Calu3 (cell line): ENCODE measurements around the gene HTR3B. TPM values are rescaled to one million over a fixed set of nuclear protein-coding genes. Genes with fewer than 3 reads are reported as not detected.

Experiments used
- Bru-seq: library from RNA; stranded (reverse); fragments of 400-500 nt; gene quantifications from one replicate; lab custom pipeline; 2021; lab: Mats Ljungman, UMichigan
- BruChase-seq, 2 experiments: library from RNA; stranded (reverse); fragments of 400-500 nt; gene quantifications; one replicate each; lab custom pipeline; 2021; lab: Mats Ljungman, UMichigan
- BruUV-seq: library from RNA; stranded (reverse); fragments of 400-500 nt; replicated peaks from 2 replicates; lab custom pipeline; 2021; lab: Mats Ljungman, UMichigan
- CTCF ChIA-PET: fragments of 300-600 bp; sonication (Branson Sonifier 250); formaldehyde crosslinking; loops from one replicate; lab custom pipeline; 2022; ENCODE audit warnings: antibody characterized with exemption; lab: Charles Lee
- DNase-seq: peaks from one replicate; pipeline ENCODE4 v3.0.0; 2022
- H3K27ac Mint-ChIP-seq: one replicate; pipeline ENCODE4 v1.8.0; 2022; ENCODE audit warnings: mixed read lengths; ENCODE audit not compliant: unreplicated experiment
- H3K27me3 Mint-ChIP-seq: one replicate; pipeline ENCODE4 v1.8.0; 2022; ENCODE audit warnings: mixed read lengths; ENCODE audit not compliant: unreplicated experiment
- H3K36me3 Mint-ChIP-seq: one replicate; pipeline ENCODE4 v1.8.0; 2022; ENCODE audit warnings: mild to moderate bottlenecking, moderate library complexity, mixed read lengths; ENCODE audit not compliant: insufficient read depth, unreplicated experiment
- H3K4me1 Mint-ChIP-seq: one replicate; pipeline ENCODE4 v1.8.0; 2022; ENCODE audit warnings: mild to moderate bottlenecking, low read depth, mixed read lengths; ENCODE audit not compliant: unreplicated experiment
- H3K4me3 Mint-ChIP-seq: one replicate; pipeline ENCODE4 v1.8.0; 2022; ENCODE audit warnings: mild to moderate bottlenecking, low read depth, moderate library complexity, mixed read lengths; ENCODE audit not compliant: unreplicated experiment
- H3K9me3 Mint-ChIP-seq: one replicate; pipeline ENCODE4 v1.8.0; 2022; ENCODE audit warnings: low read depth, mixed read lengths; ENCODE audit not compliant: unreplicated experiment
- intact Hi-C: fragments of 100-400 bp; cut with micrococcal nuclease; formaldehyde crosslinking; loops from one replicate; pipeline ENCODE4 v1.10.0; 2022; ENCODE audit not compliant: unreplicated experiment
- long read RNA-seq: library from polyadenylated mRNA; stranded (forward); transcript quantifications from one replicate; pipeline ENCODE4 v2.0.0, GENCODE V29; 2022
- total RNA-seq: library from RNA; stranded (reverse); gene quantifications from 2 replicates; pipeline ENCODE4 v1.2.3, GENCODE V29; 2022
- TF ChIP-seq, protein P1 (sequence below): fragments of 200-600 bp; IDR thresholded peaks from one replicate; pipeline ENCODE4 v1.8.0; 2022; ENCODE audit warnings: antibody characterized with exemption; ENCODE audit not compliant: unreplicated experiment

Gene HTR3B, protein sequence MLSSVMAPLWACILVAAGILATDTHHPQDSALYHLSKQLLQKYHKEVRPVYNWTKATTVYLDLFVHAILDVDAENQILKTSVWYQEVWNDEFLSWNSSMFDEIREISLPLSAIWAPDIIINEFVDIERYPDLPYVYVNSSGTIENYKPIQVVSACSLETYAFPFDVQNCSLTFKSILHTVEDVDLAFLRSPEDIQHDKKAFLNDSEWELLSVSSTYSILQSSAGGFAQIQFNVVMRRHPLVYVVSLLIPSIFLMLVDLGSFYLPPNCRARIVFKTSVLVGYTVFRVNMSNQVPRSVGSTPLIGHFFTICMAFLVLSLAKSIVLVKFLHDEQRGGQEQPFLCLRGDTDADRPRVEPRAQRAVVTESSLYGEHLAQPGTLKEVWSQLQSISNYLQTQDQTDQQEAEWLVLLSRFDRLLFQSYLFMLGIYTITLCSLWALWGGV
- total RNA-seq: not detected in 2 replicates
- not detected for Bru-seq, nascent RNA
- percentile 4 among the genes with signal in this experiment for BruChase-seq, experiment 1, labeled RNA remaining after a 6-hour chase
- BruChase-seq, experiment 2, labeled RNA remaining after a 2-hour chase: percentile 2 among the genes with signal in this experiment
- long read RNA-seq: 0 reads

DNA sequence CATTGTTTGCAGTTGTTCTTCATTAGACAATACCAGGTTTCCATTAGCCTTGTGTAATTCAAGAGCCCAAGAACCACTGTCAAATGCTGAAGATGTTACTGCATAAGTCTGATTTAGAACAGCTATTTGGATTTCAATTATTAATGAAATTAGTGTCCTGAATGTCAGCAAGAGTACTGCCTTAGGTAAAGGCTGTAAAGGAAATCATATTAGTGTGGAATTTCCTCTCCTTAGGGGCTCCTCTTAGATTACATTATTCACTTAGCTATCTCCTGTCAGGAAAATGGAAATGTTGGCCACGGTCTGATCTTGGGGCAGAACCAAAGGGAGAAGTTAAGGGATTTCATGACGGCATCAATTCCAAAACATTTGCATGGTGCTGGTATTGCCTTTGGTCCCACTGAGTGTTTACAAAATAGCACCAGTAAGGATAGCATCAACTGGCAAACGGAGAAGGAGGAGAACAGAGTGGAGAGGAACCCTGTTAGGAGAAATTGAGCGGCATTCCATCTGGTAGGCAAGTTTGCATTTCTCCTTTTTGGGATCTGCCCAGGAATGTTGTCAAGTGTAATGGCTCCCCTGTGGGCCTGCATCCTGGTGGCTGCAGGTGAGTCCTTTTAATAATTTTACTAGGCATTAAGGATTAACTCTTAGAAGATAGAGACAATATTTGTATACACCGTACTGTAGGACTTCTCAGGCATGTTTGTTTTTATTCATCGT is at the start of gene HTR3B:
Gene HTR3B (plus strand): TSS at position 418 of the 723 bp plus-strand sequence. CDS start 138 bp downstream, at position 556.
- Mint-ChIP-seq H3K36me3 (no peaks in the 10 kb centered on the region), H3K27ac (no peak within 1 kb of the TSS), H3K4me3 (no peak within 1 kb of the TSS), H3K4me1 (no peaks in the 10 kb centered on the region), H3K27me3 (peaks cover 44% of the 10 kb centered on the region), H3K9me3 (no peaks in the 10 kb centered on the region)
- no peak for DNase-seq
- TF ChIP-seq, protein P1, sequence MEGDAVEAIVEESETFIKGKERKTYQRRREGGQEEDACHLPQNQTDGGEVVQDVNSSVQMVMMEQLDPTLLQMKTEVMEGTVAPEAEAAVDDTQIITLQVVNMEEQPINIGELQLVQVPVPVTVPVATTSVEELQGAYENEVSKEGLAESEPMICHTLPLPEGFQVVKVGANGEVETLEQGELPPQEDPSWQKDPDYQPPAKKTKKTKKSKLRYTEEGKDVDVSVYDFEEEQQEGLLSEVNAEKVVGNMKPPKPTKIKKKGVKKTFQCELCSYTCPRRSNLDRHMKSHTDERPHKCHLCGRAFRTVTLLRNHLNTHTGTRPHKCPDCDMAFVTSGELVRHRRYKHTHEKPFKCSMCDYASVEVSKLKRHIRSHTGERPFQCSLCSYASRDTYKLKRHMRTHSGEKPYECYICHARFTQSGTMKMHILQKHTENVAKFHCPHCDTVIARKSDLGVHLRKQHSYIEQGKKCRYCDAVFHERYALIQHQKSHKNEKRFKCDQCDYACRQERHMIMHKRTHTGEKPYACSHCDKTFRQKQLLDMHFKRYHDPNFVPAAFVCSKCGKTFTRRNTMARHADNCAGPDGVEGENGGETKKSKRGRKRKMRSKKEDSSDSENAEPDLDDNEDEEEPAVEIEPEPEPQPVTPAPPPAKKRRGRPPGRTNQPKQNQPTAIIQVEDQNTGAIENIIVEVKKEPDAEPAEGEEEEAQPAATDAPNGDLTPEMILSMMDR: no peak
- no TSS peak for BruUV-seq
- intact Hi-C loops: loop anchor here (10.0 kb wide), 1 partner anchor 290 kb away; no protein-coding TSS in a partner anchor
- CTCF ChIA-PET: no interaction called here

DNA sequence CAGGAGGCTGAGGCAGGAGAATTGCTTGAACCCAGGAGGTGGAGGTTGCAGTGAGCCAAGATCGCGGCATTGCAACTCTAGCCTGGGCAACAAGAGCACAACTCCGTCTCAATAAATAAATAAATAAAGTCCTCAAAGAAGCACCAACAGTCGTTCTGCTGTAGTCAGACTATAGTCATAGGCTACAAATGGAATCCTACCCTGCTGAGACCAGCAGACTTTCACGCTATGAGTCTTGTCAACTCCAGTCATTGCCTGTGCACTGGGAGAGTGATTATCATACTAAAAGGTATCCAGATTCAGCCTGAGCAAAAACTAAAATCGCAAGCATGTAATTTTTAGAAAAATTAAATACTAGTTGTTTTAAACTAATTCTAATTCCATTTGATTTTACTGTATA is 48.8 kb upstream of the HTR3B start:
- Mint-ChIP-seq H3K36me3 (no peaks in the 10 kb centered on the region), H3K27me3 (no peaks in the 10 kb centered on the region), H3K4me3 (no peak overlapping the region), H3K9me3 (no peaks in the 10 kb centered on the region), H3K4me1 (no peaks in the 10 kb centered on the region), H3K27ac (no peak overlapping the region)
- CTCF ChIA-PET: no interaction called here
- no peak for DNase-seq
- TF ChIP-seq, protein P1: no peak
- BruUV-seq: no TSS peak
- intact Hi-C loops: no loop called here

DNA sequence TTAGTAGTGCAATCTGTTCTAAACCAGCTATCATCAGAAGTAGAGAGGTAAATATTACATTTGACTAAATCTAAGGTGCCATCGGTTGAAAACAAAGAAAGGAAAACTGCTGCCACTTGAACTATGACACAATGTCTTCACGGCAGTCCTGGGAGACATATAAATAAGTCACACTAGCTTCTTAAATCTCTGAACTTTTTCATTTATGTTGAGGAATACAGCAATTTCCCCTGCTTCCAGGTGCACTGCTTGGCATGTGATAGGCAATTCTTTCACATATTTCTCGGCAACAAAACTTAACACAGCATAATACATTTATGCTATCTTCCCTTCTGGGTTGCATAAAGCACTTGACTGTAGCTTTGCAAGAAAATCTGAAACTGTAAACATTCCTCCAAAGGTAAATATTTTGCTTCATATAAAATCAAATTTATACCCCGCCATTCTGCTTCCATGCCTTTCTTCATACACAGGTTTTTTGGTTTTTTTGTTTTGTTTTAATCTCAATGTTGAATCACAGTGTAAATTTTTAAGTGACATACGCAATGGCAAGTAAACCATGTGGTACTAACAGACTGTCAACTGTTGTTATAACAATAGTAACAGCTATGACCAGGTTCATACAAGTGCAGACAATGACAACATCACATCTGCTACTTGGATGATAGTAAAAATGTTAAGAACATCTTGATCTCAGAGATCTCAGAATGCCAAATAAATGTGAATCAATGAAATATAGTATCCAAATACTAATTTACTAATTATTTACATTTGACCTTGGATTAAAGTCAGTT is 47.4 kb upstream of the HTR3B start:
- Mint-ChIP-seq H3K9me3 (peaks cover under 1% of the 10 kb centered on the region), H3K36me3 (no peaks in the 10 kb centered on the region), H3K4me1 (peaks cover 4% of the 10 kb centered on the region), H3K4me3 (no peak overlapping the region), H3K27me3 (no peaks in the 10 kb centered on the region), H3K27ac (no peak overlapping the region)
- CTCF ChIA-PET: no interaction called here
- intact Hi-C loops: no loop called here
- no peak for DNase-seq
- TF ChIP-seq, protein P1: no peak
- no TSS peak for BruUV-seq

DNA sequence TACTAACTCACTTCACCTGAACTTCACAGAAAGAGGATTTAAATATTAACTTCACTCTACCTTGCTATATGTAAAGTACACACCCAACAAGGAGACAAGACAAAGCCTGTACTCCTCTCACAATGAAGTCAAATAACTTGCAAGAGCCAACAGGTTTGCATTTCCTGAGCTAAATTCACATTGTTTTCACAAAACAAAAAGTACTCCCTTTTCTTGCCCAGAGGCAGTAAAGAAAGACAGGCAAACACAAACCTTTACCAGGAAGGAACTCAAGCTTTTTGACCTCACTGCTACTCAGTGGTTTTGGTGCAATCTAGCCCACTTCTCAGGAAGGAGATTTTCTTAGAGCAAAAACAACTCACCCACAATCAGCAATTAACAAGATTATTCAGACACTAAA is 44.9 kb upstream of the HTR3B start:
- TF ChIP-seq, protein P1: no peak
- no peaks in the 10 kb centered on the region for H3K27me3 Mint-ChIP-seq
- peaks cover 3% of the 10 kb centered on the region for H3K9me3 Mint-ChIP-seq
- no TSS peak for BruUV-seq
- intact Hi-C loops: no loop called here
- H3K4me3 Mint-ChIP-seq: no peak overlapping the region
- H3K27ac Mint-ChIP-seq: peak overlapping the region; percentile 56
- no peaks in the 10 kb centered on the region for H3K36me3 Mint-ChIP-seq
- peaks cover 10% of the 10 kb centered on the region for H3K4me1 Mint-ChIP-seq
- no peak for DNase-seq
- CTCF ChIA-PET: interaction anchor here (0.5 to 1.0 kb wide), 2 partner anchors 11 to 15 kb away, joined by 4 to 6 read pairs; no protein-coding TSS in a partner anchor
